NCI-H146 (cell line): ENCODE measurements around the gene NUCB1.
A peak's percentile ranks its signal among the peaks of the same experiment; 100 is the strongest.
"Not testable (repeated sequence)": the region's sequence is repeated elsewhere in the genome, so short reads cannot be mapped to it uniquely, and the experiment has no call there.

Source experiments
- DNase-seq: peaks from one replicate; lab custom pipeline; 2025; lab: John Stamatoyannopoulos, UW

The NUCB1 gene

GRCh38 chr19:48899781-48900476 is at the start of gene NUCB1:
Gene NUCB1, plus strand, starts transcription at chr19:48900312. Its CDS starts 485 bp downstream, at chr19:48900797.
- DNase-seq = peak; percentile 99

- no peak for DNase-seq
Measured at GRCh38 chr19:48852292-48852691, 47.8 kb upstream of the NUCB1 start.

- no peak for DNase-seq
Measured at GRCh38 chr19:48853483-48853882, 46.6 kb upstream of the NUCB1 start.

GRCh38 chr19:48854103-48854502 is 46.0 kb upstream of the NUCB1 start:
- no peak for DNase-seq

GRCh38 chr19:48856921-48857320 is 43.2 kb upstream of the NUCB1 start:
- no peak for DNase-seq

- no peak for DNase-seq
Measured at GRCh38 chr19:48858984-48859710, 41.0 kb upstream of the NUCB1 start.

- no peak for DNase-seq
Measured at GRCh38 chr19:48859711-48860572, 40.2 kb upstream of the NUCB1 start.

- no peak for DNase-seq
Measured at GRCh38 chr19:48861313-48861712, 38.8 kb upstream of the NUCB1 start.

GRCh38 chr19:48862827-48863226 is 37.3 kb upstream of the NUCB1 start:
- no peak for DNase-seq

GRCh38 chr19:48866692-48867091 is 33.4 kb upstream of the NUCB1 start:
- DNase-seq = no peak

- DNase-seq = no peak
Measured at GRCh38 chr19:48867123-48867745, 32.9 kb upstream of the NUCB1 start.

- no peak for DNase-seq
Measured at GRCh38 chr19:48867746-48868113, 32.4 kb upstream of the NUCB1 start.

GRCh38 chr19:48868114-48868886 is 31.8 kb upstream of the NUCB1 start, which contains the start of gene PLEKHA4:
Gene PLEKHA4, minus strand, starts transcription at chr19:48868617. Its CDS starts 997 bp downstream, at chr19:48867620.
- no peak for DNase-seq

GRCh38 chr19:48870048-48870447 is 30.1 kb upstream of the NUCB1 start:
- no peak for DNase-seq

GRCh38 chr19:48871471-48872181 is 28.5 kb upstream of the NUCB1 start:
- DNase-seq = not testable (repeated sequence)

GRCh38 chr19:48872182-48872883 is 27.8 kb upstream of the NUCB1 start, which contains the start of gene PPP1R15A:
Gene PPP1R15A, plus strand, starts transcription at chr19:48872421. Its CDS starts 813 bp downstream, at chr19:48873234.
- peak; percentile 98 for DNase-seq

GRCh38 chr19:48872884-48873475 is 27.1 kb upstream of the NUCB1 start:
- peak; percentile 68 for DNase-seq

- no peak for DNase-seq
Measured at GRCh38 chr19:48873476-48874302, 26.4 kb upstream of the NUCB1 start.
